HG02610 (cell line): ENCODE results near the gene ITPRIPL1.
A peak's percentile ranks its signal among the peaks of the same experiment; 100 is the strongest.

Experiments
- ATAC-seq: cut with Tn5 transposase; IDR thresholded peaks from one replicate; pipeline ENCODE4 v1.9.1; 2021; ENCODE audit warnings: mild to moderate bottlenecking, moderate library complexity; ENCODE audit not compliant: unreplicated experiment

The ITPRIPL1 gene

GRCh38 chr2:96320728-96321622, 4.1 kb upstream of the ITPRIPL1 start:
- peak; percentile 16 for ATAC-seq

- no peak for ATAC-seq
Measured at GRCh38 chr2:96323849-96324248, 1.3 kb upstream of the ITPRIPL1 start.

GRCh38 chr2:96324721-96325040, 436 bp upstream of the ITPRIPL1 start:
- no peak for ATAC-seq

- ATAC-seq = no peak
Measured at GRCh38 chr2:96325884-96326255, 753 bp downstream of the ITPRIPL1 start.

GRCh38 chr2:96326564-96326963, 1.4 kb downstream of the ITPRIPL1 start:
- no peak for ATAC-seq

GRCh38 chr2:96326990-96327820, 2.1 kb downstream of the ITPRIPL1 start:
- ATAC-seq = no peak

- ATAC-seq = no peak
Measured at GRCh38 chr2:96329456-96329855, 4.3 kb downstream of the ITPRIPL1 start.

GRCh38 chr2:96329874-96330273, 4.8 kb downstream of the ITPRIPL1 start:
- ATAC-seq = no peak

- ATAC-seq = no peak
Measured at GRCh38 chr2:96330407-96330806, 5.3 kb downstream of the ITPRIPL1 start.

- ATAC-seq = no peak
Measured at GRCh38 chr2:96333708-96334107, 8.6 kb downstream of the ITPRIPL1 start.

- ATAC-seq = no peak
Measured at GRCh38 chr2:96336104-96336775, 11.1 kb downstream of the ITPRIPL1 start.

GRCh38 chr2:96336873-96337272, 11.8 kb downstream of the ITPRIPL1 start:
- no peak for ATAC-seq

GRCh38 chr2:96340493-96341414, 15.6 kb downstream of the ITPRIPL1 start:
- ATAC-seq = no peak

GRCh38 chr2:96341641-96342040, 16.5 kb downstream of the ITPRIPL1 start:
- no peak for ATAC-seq

- ATAC-seq = no peak
Measured at GRCh38 chr2:96342085-96342484, 17.0 kb downstream of the ITPRIPL1 start.

GRCh38 chr2:96344011-96344410, 18.9 kb downstream of the ITPRIPL1 start:
- ATAC-seq = peak; percentile 93

- ATAC-seq = no peak
Measured at GRCh38 chr2:96345438-96345837, 20.3 kb downstream of the ITPRIPL1 start.

GRCh38 chr2:96345868-96346462, 20.8 kb downstream of the ITPRIPL1 start:
- no peak for ATAC-seq

- no peak for ATAC-seq
Measured at GRCh38 chr2:96347395-96347794, 22.3 kb downstream of the ITPRIPL1 start.

- ATAC-seq = no peak
Measured at GRCh38 chr2:96353032-96353561, 28.0 kb downstream of the ITPRIPL1 start.
